Mucosa of rectum (tissue), 2 donors: ENCODE data around the gene EVPL.
"Not testable (repeated sequence)": the region's sequence is repeated elsewhere in the genome, so short reads cannot be mapped to it uniquely, and the experiment has no call there.

Experiments used
- H3K27ac ChIP-seq, 2 donors: one replicate each; pipeline ENCODE4 v1.7.0; 2013; ENCODE audit warnings: inconsistent platforms in 2 of 2, low read depth in 2 of 2, low read length in 2 of 2
- H3K27me3 ChIP-seq, 2 donors: one replicate each; pipeline ENCODE4 v1.7.0; 2013; ENCODE audit warnings: low read length in 2 of 2; ENCODE audit not compliant: control insufficient read depth in 2 of 2, insufficient read depth in 2 of 2
- H3K36me3 ChIP-seq, 2 donors: one replicate each; pipeline ENCODE4 v1.7.0; 2013; ENCODE audit warnings: low read length in 2 of 2; ENCODE audit not compliant: control insufficient read depth in 2 of 2, insufficient read depth in 2 of 2
- H3K4me1 ChIP-seq, 2 donors: one replicate each; pipeline ENCODE4 v1.7.0; 2013; ENCODE audit warnings: low read length in 2 of 2, mild to moderate bottlenecking in 1 of 2; ENCODE audit not compliant: control insufficient read depth in 2 of 2, insufficient read depth in 2 of 2
- H3K4me3 ChIP-seq, 2 donors: one replicate each; pipeline ENCODE4 v1.7.0; 2013; ENCODE audit warnings: low read length in 2 of 2
- H3K9ac ChIP-seq, 2 donors: one replicate each; pipeline ENCODE4 v1.7.0; 2013; ENCODE audit warnings: low read length in 2 of 2, low read depth in 1 of 2, mild to moderate bottlenecking in 1 of 2
- H3K9me3 ChIP-seq, 2 donors: one replicate each; pipeline ENCODE4 v1.7.0; 2013; ENCODE audit warnings: low read length in 2 of 2; ENCODE audit not compliant: control insufficient read depth in 2 of 2
- donor health status: healthy.
- donor health status: Normal muscosa, but diverticular disease.

Gene EVPL

GRCh38 chr17:76058264-76058663 is 31.2 kb upstream of the EVPL start:
- H3K9me3 ChIP-seq, H3K27ac ChIP-seq, H3K27me3 ChIP-seq, H3K4me3 ChIP-seq, H3K4me1 ChIP-seq, H3K9ac ChIP-seq: not testable (repeated sequence)
- peaks cover 66 to 68% of the 10 kb centered on the region in 2 donors for H3K36me3 ChIP-seq

GRCh38 chr17:76056882-76057281 is 29.8 kb upstream of the EVPL start:
- H3K4me3 ChIP-seq: no peak overlapping the region
- H3K27me3 ChIP-seq: no peaks in the 10 kb centered on the region
- H3K9me3 ChIP-seq: no peaks in the 10 kb centered on the region
- H3K36me3 ChIP-seq: peaks cover 62 to 64% of the 10 kb centered on the region in 2 donors
- peaks cover 0 to 6% of the 10 kb centered on the region in 2 donors for H3K4me1 ChIP-seq
- no peak overlapping the region for H3K27ac ChIP-seq
- H3K9ac ChIP-seq: no peak overlapping the region

GRCh38 chr17:76054112-76054476 is 27.0 kb upstream of the EVPL start:
- Histone ChIP-seq H3K27me3 (no peaks in the 10 kb centered on the region), H3K9ac (no peak overlapping the region), H3K4me3 (no peak overlapping the region), H3K27ac (no peak overlapping the region), H3K9me3 (no peaks in the 10 kb centered on the region), H3K36me3 (peaks cover 52 to 65% of the 10 kb centered on the region in 2 donors), H3K4me1 (peaks cover 0 to 13% of the 10 kb centered on the region in 2 donors)

GRCh38 chr17:76053246-76054111 is 26.4 kb upstream of the EVPL start:
- Histone ChIP-seq H3K36me3 (peaks cover 52 to 65% of the 10 kb centered on the region in 2 donors), H3K27ac (peak overlapping the region in 1 of 2 donors; percentile 9), H3K27me3 (no peaks in the 10 kb centered on the region)

GRCh38 chr17:76051561-76051960 is 24.5 kb upstream of the EVPL start:
- no peaks in the 10 kb centered on the region for H3K9me3 ChIP-seq
- H3K4me3 ChIP-seq: no peak overlapping the region
- no peaks in the 10 kb centered on the region for H3K27me3 ChIP-seq
- peaks cover 52 to 67% of the 10 kb centered on the region in 2 donors for H3K36me3 ChIP-seq
- peak overlapping the region; percentile 29 to 77 for H3K27ac ChIP-seq
- peaks cover 0 to 13% of the 10 kb centered on the region in 2 donors for H3K4me1 ChIP-seq
- H3K9ac ChIP-seq: peak overlapping the region in 1 of 2 donors; percentile 51

More at GRCh38 chr17:76053246-76054111, 26.4 kb upstream of the EVPL start:
- H3K4me1 ChIP-seq: peaks cover 0 to 13% of the 10 kb centered on the region in 2 donors
- H3K4me3 ChIP-seq: no peak overlapping the region
- no peaks in the 10 kb centered on the region for H3K9me3 ChIP-seq
- H3K9ac ChIP-seq: no peak overlapping the region

GRCh38 chr17:76050538-76051467 is 23.7 kb upstream of the EVPL start:
- H3K9ac ChIP-seq: peak overlapping the region in 1 of 2 donors; percentile 51
- H3K36me3 ChIP-seq: peaks cover 50 to 67% of the 10 kb centered on the region in 2 donors
- peaks cover 0 to 13% of the 10 kb centered on the region in 2 donors for H3K4me1 ChIP-seq
- no peaks in the 10 kb centered on the region for H3K9me3 ChIP-seq
- H3K27ac ChIP-seq: peak overlapping the region; percentile 29 to 77
- no peak overlapping the region for H3K4me3 ChIP-seq
- H3K27me3 ChIP-seq: no peaks in the 10 kb centered on the region

- H3K36me3 ChIP-seq: peaks cover 52 to 70% of the 10 kb centered on the region in 2 donors
- H3K27ac ChIP-seq: no peak overlapping the region
- peaks cover 0 to 13% of the 10 kb centered on the region in 2 donors for H3K4me1 ChIP-seq
- H3K9me3 ChIP-seq: no peaks in the 10 kb centered on the region
- H3K27me3 ChIP-seq: no peaks in the 10 kb centered on the region
- no peak overlapping the region for H3K4me3 ChIP-seq
- no peak overlapping the region for H3K9ac ChIP-seq
Observed at GRCh38 chr17:76049836-76050537, 22.9 kb upstream of the EVPL start.

GRCh38 chr17:76049239-76049638 is 22.1 kb upstream of the EVPL start:
- H3K27ac ChIP-seq: no peak overlapping the region
- no peak overlapping the region for H3K4me3 ChIP-seq
- H3K9ac ChIP-seq: no peak overlapping the region
- H3K9me3 ChIP-seq: no peaks in the 10 kb centered on the region
- peaks cover 0 to 13% of the 10 kb centered on the region in 2 donors for H3K4me1 ChIP-seq
- peaks cover 60 to 75% of the 10 kb centered on the region in 2 donors for H3K36me3 ChIP-seq
- no peaks in the 10 kb centered on the region for H3K27me3 ChIP-seq

- Histone ChIP-seq H3K4me1 (peaks cover 0 to 9% of the 10 kb centered on the region in 2 donors), H3K27ac (no peak overlapping the region), H3K9ac (no peak overlapping the region), H3K9me3 (no peaks in the 10 kb centered on the region), H3K36me3 (peaks cover 60 to 75% of the 10 kb centered on the region in 2 donors), H3K4me3 (no peak overlapping the region), H3K27me3 (no peaks in the 10 kb centered on the region)
Observed at GRCh38 chr17:76048711-76049110, 21.6 kb upstream of the EVPL start.
